Endothelial cell of umbilical vein (primary cell): ENCODE measurements around the gene TMEM169.

Experiments
- EZH2 ChIP-seq: IDR thresholded peaks from 2 replicates; pipeline ENCODE4 v1.6.1; 2012; ENCODE audit warnings: borderline replicate concordance, low read depth, mild to moderate bottlenecking, moderate library complexity, low read length, inconsistent platforms; ENCODE audit not compliant: severe bottlenecking
- JUN ChIP-seq: IDR thresholded peaks from 2 replicates; pipeline ENCODE4 v1.6.1; 2011; ENCODE audit warnings: borderline replicate concordance, low read depth; ENCODE audit not compliant: insufficient read length, insufficient read depth
- MYC ChIP-seq: IDR thresholded peaks from one replicate; pipeline ENCODE4 v1.6.1; 2011; ENCODE audit warnings: mild to moderate bottlenecking, low read depth, low read length
- POLR2A ChIP-seq: IDR thresholded peaks from 2 replicates; pipeline ENCODE4 v1.6.1; 2012; ENCODE audit warnings: low read depth, mild to moderate bottlenecking, control low read depth, low read length
- POLR2AphosphoS5 ChIP-seq: IDR thresholded peaks from 2 replicates; pipeline ENCODE4 v1.6.1; 2012; ENCODE audit warnings: low read depth, mild to moderate bottlenecking, control low read depth, low read length, moderate library complexity; ENCODE audit not compliant: insufficient read depth
- TF ChIP-seq, protein P1 (sequence below), 2 donors: IDR thresholded peaks; 1 replicate in 1 of 2; 2 replicates in 1 of 2; pipeline ENCODE4 v1.5.1; 2011; ENCODE audit warnings: low read length in 2 of 2, mild to moderate bottlenecking in 2 of 2, moderate library complexity in 2 of 2, control low read depth in 1 of 2, inconsistent platforms in 1 of 2, low read depth in 1 of 2; ENCODE audit not compliant: insufficient read depth in 1 of 2; ENCODE audit errors: extremely low read depth in 1 of 2
- TF ChIP-seq, protein P2 (sequence below): IDR thresholded peaks from 2 replicates; pipeline ENCODE4 v1.6.1; 2011; ENCODE audit not compliant: insufficient read depth, insufficient read length

DNA sequence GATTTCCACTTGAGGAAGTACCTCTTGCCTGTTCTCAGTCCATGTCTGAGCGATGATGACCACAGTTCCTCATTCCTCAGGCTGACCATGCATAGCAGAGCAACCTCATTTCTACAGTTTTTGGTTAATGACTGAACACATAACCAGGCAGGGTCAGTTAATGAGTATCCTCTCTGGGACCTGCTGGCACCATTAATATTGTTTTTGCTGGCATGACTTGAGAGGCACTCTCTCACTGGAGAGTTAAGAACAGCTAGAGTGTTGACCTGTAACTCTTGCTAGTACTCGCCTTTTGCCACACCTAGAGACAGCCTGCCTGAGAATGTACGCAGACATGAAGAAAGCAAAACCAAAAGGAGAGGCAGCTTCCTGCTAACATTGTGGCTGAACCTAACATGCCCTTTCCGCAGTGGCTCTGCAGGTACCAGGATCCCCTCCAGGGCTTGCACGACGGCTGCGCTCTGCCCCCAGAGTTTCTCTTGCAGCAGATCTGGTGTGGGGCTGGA, 24.0 kb upstream of the TMEM169 start:
- TF ChIP-seq, protein P1, sequence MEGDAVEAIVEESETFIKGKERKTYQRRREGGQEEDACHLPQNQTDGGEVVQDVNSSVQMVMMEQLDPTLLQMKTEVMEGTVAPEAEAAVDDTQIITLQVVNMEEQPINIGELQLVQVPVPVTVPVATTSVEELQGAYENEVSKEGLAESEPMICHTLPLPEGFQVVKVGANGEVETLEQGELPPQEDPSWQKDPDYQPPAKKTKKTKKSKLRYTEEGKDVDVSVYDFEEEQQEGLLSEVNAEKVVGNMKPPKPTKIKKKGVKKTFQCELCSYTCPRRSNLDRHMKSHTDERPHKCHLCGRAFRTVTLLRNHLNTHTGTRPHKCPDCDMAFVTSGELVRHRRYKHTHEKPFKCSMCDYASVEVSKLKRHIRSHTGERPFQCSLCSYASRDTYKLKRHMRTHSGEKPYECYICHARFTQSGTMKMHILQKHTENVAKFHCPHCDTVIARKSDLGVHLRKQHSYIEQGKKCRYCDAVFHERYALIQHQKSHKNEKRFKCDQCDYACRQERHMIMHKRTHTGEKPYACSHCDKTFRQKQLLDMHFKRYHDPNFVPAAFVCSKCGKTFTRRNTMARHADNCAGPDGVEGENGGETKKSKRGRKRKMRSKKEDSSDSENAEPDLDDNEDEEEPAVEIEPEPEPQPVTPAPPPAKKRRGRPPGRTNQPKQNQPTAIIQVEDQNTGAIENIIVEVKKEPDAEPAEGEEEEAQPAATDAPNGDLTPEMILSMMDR (IDR thresholded peaks at IDR 0.05; ENCODE audit: extremely low read depth in 1 of 2, insufficient read depth in 1 of 2, low read depth in 1 of 2, low read length in 2 of 2), result no peak
- TF ChIP-seq, protein P2, sequence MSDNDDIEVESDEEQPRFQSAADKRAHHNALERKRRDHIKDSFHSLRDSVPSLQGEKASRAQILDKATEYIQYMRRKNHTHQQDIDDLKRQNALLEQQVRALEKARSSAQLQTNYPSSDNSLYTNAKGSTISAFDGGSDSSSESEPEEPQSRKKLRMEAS, result no peak
- TF ChIP-seq POLR2AphosphoS5 (no peak), EZH2 (no peak), MYC (no peak), POLR2A (no peak), JUN (no peak)
